ENCODE measurements around the gene TEF.

TEF gene

DNA sequence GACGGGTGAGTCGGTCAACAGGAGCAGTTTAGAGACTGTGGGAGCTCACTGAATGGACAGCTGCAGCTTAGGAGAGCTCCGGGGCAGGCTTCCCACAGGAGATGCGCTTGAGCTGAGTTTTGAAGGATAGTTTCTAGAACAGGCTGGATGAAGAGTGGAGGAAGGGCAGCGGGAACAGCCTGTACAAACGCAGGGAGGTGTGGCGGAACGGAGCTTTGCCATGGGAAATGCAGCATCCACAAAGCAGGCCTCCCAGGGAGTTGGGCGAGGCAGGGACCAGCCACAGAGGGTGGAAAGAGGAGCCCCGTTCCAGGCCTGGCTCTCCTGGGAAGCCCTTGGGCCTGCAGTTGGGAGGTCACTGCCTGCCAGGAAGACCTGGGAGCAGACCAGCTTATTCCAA lies 26.8 kb upstream of the TEF start:
- no peak for DNase-seq

- no peak for DNase-seq
These were observed 25.8 kb upstream of the TEF start for GRCh38 chr22:41355895-41356294.

DNA sequence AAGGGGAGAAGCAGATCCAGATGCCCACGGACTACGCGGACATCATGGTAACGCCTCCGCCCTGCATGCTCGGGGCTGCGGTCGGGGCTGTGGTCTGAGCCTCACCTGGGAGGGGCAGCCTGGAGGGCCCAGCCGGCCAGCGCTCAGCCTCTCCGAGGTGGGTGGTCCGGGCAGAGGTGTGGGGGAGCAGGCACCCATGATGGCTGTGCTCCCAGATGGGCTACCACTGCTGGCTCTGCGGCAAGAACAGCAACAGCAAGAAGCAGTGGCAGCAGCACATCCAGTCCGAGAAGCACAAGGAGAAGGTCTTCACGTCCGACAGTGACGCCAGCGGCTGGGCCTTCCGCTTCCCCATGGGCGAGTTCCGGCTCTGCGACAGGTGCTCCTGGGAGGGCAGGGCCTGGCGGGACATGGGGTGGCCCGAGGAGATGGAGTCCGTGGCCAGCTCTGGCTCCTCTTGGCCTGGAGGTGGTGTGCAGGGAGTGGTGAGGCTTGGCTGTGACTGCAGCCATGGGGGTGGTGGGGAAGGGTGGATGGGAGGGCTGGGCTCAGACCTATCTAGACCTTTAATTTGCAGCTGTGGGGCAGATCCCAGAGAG lies 25.2 kb upstream of the TEF start:
- no peak for DNase-seq

DNA sequence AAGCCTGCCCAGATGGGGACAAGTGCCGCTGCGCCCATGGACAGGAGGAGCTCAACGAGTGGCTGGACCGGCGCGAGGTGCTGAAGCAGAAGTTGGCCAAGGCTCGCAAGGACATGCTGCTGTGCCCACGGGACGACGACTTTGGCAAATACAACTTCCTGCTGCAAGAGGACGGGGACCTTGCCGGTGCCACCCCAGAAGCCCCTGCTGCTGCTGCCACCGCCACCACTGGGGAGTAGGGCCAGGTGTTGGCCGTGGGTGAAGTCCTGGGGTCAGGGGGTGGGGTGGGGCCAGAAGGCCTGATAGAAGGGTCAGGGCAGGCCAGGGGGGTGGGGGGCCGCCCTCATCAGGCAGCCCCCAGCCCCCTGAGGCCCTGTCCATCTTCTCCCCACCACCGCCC lies 24.6 kb upstream of the TEF start:
- DNase-seq, result no peak

- no peak for DNase-seq
These were observed 22.8 kb upstream of the TEF start for GRCh38 chr22:41358927-41359326.

- DNase-seq, result no peak
These were observed 22.4 kb upstream of the TEF start for GRCh38 chr22:41359376-41359775.

DNA sequence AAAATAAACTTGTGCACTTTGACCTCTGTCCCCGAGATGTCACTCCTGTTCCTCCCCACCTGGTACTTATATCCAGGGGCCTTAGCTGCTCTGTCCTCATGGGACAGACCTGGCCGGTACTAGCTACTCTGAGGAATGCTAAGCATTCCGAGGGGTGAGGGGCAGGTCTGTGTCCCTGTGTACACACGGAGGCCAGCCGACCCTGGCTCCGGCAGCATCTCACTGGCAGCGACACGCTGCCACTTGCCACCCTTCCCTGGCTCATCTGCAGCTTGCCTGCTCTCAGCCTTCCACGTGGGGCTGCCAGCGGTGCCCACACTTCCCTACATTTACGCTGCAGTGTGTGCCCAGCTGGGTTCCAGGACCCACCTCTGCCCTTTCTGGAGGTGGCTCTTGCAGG lies 21.6 kb upstream of the TEF start:
- DNase-seq, result peak; percentile 86

- DNase-seq, result no peak
These were observed 19.9 kb upstream of the TEF start for GRCh38 chr22:41361716-41362310.

- DNase-seq, result no peak
These were observed 19.1 kb upstream of the TEF start for GRCh38 chr22:41362615-41363014.

- no peak for DNase-seq
These were observed 17.5 kb upstream of the TEF start for GRCh38 chr22:41364233-41364632.

DNA sequence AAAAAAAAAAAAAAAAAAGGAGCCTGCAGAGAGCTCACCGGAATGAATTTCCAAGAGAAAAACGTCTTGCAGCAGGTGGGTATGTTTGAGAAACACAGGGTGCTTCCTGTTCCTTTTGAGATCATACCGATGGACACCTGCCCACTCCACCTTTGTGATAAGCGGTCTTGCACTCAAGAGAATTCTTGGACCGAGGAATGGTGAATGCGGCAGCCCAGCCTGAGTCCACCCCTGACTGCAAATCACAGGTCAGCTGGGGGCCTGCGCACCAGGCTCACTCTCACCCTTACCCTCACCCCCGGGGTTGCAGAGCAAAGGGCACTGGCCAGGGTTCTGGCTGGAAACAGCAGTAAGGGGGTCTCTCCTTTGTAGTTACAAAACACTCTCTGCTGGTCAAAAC lies 16.8 kb upstream of the TEF start:
- DNase-seq, result no peak

DNA sequence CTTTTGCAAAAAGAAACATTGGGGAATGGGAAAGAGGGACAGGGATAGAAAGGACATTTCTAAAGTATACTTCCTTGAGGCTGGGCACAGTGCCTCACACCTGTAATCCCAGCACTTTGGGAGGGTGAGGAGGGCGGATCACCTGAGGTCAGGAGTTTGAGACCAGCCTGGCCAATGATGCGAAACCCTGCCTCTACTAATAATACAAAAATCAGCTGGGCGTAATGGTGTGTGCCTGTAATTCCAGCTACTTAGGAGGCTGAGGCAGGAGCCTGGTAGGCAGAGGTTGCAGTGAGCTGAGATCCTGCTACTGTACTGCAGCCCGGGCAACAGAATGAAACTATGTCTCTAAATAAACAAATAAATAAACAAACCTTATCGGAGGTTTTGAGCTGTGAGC lies 16.3 kb upstream of the TEF start:
- DNase-seq, result no peak

DNA sequence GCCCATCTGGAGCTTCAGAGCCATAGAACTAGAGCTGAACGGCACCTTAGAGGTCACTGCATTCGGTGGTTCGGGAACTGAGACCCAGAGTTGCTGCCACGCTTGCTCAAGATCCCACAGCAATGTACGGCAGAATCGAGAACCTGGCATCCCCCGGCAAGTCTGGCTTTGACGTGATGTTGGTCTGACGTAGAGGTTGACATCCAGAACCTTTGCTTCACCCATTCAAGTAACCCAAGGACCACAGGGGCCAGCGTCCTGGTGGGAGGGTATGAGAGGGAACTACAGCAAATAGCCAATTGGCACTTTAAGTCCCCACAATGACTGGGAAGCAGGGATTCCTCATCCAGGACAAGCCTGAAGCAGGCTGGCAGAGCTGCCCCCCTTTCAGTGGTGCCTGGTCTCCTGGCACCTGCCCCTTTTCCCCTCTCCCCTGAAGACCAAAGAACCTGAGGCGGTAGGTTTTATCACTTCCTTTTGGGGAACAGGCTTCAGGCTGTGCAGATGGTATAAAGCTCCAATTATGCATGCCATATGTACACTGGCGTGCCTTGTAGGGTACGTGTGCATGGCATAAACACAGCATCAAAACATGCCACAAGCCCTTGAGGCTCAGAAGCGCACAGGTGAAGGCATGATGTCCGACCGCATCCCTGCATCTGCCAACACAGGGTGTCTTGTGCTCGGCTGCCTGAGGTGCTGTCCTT lies 15.3 kb upstream of the TEF start:
- DNase-seq, result no peak

DNA sequence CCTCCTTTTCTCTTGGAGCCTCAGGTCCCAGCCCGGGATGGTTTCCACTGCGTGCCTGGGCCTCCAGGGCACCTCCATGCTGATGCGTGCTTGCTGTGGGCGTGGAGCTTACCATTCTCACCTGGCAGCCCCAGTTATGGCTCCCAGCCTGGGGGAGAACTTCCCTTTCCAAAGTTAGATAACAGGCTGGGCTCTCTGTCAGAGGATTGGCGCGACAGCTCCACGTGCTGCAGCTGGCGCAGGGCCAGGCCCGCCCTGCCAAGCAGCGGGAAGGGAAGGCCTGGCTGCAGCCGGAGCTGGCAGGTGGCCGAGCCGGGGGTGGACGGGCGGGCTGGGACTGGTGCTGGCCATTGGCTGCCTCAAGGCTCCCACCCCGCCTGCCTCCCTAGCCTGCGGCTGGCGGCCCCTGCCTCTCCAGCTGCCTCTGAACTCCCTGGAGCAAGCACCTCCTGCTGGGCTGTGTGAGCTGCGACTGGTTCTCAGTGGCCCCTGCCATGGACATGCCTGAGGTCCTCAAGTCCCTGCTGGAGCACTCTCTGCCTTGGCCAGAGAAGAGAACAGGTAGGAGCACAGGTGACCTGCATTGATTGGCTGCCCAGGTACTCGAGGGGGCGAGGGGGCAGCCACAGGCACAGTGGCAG lies 14.6 kb upstream of the TEF start:
- DNase-seq, result peak; percentile 76

- DNase-seq, result no peak
These were observed 13.8 kb upstream of the TEF start for GRCh38 chr22:41367680-41368542.

GRCh38 chr22:41368543-41369423 lies 13.0 kb upstream of the TEF start:
- no peak for DNase-seq

GRCh38 chr22:41369424-41369745 lies 12.4 kb upstream of the TEF start:
- no peak for DNase-seq

DNA sequence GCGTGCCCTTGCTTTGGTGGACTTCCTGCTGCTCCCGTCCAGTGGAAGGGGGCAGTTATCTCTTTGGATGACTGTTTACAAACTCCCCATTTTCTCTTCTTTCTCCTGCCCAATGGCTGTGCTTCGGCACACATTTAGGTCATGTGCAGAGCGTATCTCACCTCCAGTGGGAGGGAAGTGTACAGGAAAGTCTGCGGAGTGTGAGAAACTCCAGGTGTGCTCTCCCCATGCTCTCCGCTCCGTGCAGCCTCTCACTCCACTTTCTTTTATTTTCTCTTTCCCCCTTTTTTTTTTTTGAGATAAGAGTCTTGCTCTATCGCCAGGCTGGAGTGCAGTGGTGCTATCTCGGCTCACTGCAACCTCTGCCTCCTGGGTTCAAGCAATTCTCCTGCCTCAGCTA lies 11.9 kb upstream of the TEF start:
- DNase-seq, result no peak

GRCh38 chr22:41377846-41378245 lies 3.9 kb upstream of the TEF start:
- no peak for DNase-seq

- no peak for DNase-seq
These were observed 781 bp upstream of the TEF start for GRCh38 chr22:41380993-41381328.

- DNase-seq, result peak; percentile 86
These were observed 396 bp downstream of the TEF start for GRCh38 chr22:41382098-41382578.

DNA sequence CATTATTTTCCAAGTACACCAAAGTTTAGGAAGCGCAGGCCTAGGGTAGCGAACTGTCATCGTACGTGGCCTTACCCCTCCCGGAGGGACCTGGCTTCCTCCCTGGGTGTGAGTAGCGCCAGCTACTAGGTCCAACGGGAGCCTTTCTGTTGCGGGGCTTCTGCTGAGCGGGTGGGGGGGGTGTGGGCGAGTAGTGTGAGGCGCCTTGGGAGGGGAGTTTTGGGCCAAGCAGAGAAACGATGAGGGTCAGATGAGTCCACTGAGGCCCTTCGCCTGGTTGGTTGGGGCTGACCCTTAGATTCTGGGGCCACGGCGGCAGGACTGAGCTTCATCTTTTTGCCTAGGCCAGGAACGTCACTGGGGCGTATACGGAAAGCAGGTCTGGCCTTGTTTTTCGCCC lies 868 bp downstream of the TEF start:
- no peak for DNase-seq

Data from islet precursor cell (in vitro differentiated cells).